ENCODE results near the gene ISLR.
"Not testable (repeated sequence)": the region's sequence is repeated elsewhere in the genome, so short reads cannot be mapped to it uniquely, and the experiment has no call there.

The ISLR gene

GRCh38 chr15:74158855-74159650, 14.5 kb upstream of the ISLR start:
- Histone ChIP-seq H3K4me3 (replicated peaks; ENCODE audit: insufficient read depth, low read length) (no peak overlapping the region), H3K27me3 (ENCODE audit: insufficient read depth, poor library complexity, severe bottlenecking) (peaks cover 7% of the 10 kb centered on the region), H3K27ac (replicated peaks) (no peak overlapping the region)
- TF ChIP-seq CTCF (IDR thresholded peaks at IDR 0.05; ENCODE audit: insufficient read depth, low read length): no peak
- no peak for TF ChIP-seq GABPA (IDR thresholded peaks at IDR 0.05; ENCODE audit: low read depth)
- TF ChIP-seq SPI1 (IDR thresholded peaks at IDR 0.05; ENCODE audit: borderline replicate concordance, low read depth): no peak
- TF ChIP-seq POLR2AphosphoS5 (IDR thresholded peaks at IDR 0.05; ENCODE audit: low read depth): no peak
- no peak for TF ChIP-seq REST (IDR thresholded peaks at IDR 0.05; ENCODE audit: insufficient replicate concordance, low read depth)
- no peak for DNase-seq (ENCODE audit: low read depth in 1 of 2, low spot score in 1 of 2)

- no peak for DNase-seq (ENCODE audit: low read depth in 1 of 2, low spot score in 1 of 2)
- H3K4me3 ChIP-seq (replicated peaks; ENCODE audit: insufficient read depth, low read length): no peak overlapping the region
- TF ChIP-seq POLR2AphosphoS5 (IDR thresholded peaks at IDR 0.05; ENCODE audit: low read depth) (no peak), GABPA (IDR thresholded peaks at IDR 0.05; ENCODE audit: low read depth) (no peak), CTCF (IDR thresholded peaks at IDR 0.05; ENCODE audit: insufficient read depth, low read length) (no peak), REST (IDR thresholded peaks at IDR 0.05; ENCODE audit: insufficient replicate concordance, low read depth) (no peak), SPI1 (IDR thresholded peaks at IDR 0.05; ENCODE audit: borderline replicate concordance, low read depth) (no peak)
- peaks cover 4% of the 10 kb centered on the region for H3K27me3 ChIP-seq (ENCODE audit: insufficient read depth, poor library complexity, severe bottlenecking)
- no peak overlapping the region for H3K27ac ChIP-seq (replicated peaks)
Measured at GRCh38 chr15:74159773-74160172, 13.7 kb upstream of the ISLR start.

- not testable (repeated sequence) for H3K4me3 ChIP-seq (replicated peaks; ENCODE audit: insufficient read depth, low read length); H3K27ac ChIP-seq (replicated peaks); H3K27me3 ChIP-seq (ENCODE audit: insufficient read depth, poor library complexity, severe bottlenecking)
Measured at GRCh38 chr15:74160390-74160789, 13.1 kb upstream of the ISLR start.

GRCh38 chr15:74162195-74162536, 11.3 kb upstream of the ISLR start:
- not testable (repeated sequence) for H3K27me3 ChIP-seq (ENCODE audit: insufficient read depth, poor library complexity, severe bottlenecking); DNase-seq (ENCODE audit: low read depth in 1 of 2, low spot score in 1 of 2); H3K4me3 ChIP-seq (replicated peaks; ENCODE audit: insufficient read depth, low read length); H3K27ac ChIP-seq (replicated peaks)

More at GRCh38 chr15:74160390-74160789, 13.1 kb upstream of the ISLR start:
- DNase-seq (ENCODE audit: low read depth in 1 of 2, low spot score in 1 of 2): not testable (repeated sequence)

- no peak overlapping the region for H3K4me3 ChIP-seq (replicated peaks; ENCODE audit: insufficient read depth, low read length)
- H3K27me3 ChIP-seq (ENCODE audit: insufficient read depth, poor library complexity, severe bottlenecking): peaks cover 1% of the 10 kb centered on the region
- no peak overlapping the region for H3K27ac ChIP-seq (replicated peaks)
- no peak for TF ChIP-seq GABPA (IDR thresholded peaks at IDR 0.05; ENCODE audit: low read depth)
- no peak for TF ChIP-seq CTCF (IDR thresholded peaks at IDR 0.05; ENCODE audit: insufficient read depth, low read length)
- no peak for TF ChIP-seq SPI1 (IDR thresholded peaks at IDR 0.05; ENCODE audit: borderline replicate concordance, low read depth)
- no peak for TF ChIP-seq POLR2AphosphoS5 (IDR thresholded peaks at IDR 0.05; ENCODE audit: low read depth)
- no peak for TF ChIP-seq REST (IDR thresholded peaks at IDR 0.05; ENCODE audit: insufficient replicate concordance, low read depth)
- DNase-seq (ENCODE audit: low read depth in 1 of 2, low spot score in 1 of 2): no peak
Measured at GRCh38 chr15:74165461-74165860, 8.0 kb upstream of the ISLR start.

All from HL-60 (cell line).